Sigmoid colon (tissue), 4 donors: Measurements from ENCODE around the gene TEKT5.
A peak's percentile ranks its signal among the peaks of the same experiment; 100 is the strongest.

Experiments used
- CTCF ChIP-seq, 4 experiments: fragments of 450-650 bp in 3 of 4; fragments of 200-600 bp in 1 of 4; IDR thresholded peaks; one replicate each; pipeline ENCODE4 v1.5.1; 2016 to 2019; ENCODE audit warnings: antibody characterized with exemption in 4 of 4, mild to moderate bottlenecking in 3 of 4, moderate library complexity in 2 of 4
- POLR2AphosphoS5 ChIP-seq, 4 donors: sonication (generic); formaldehyde crosslinking; IDR thresholded peaks; one replicate each; pipeline ENCODE4 v1.6.1; 2017; ENCODE audit warnings: antibody characterized with exemption in 4 of 4

- TF ChIP-seq POLR2AphosphoS5 (IDR thresholded peaks at IDR 0.05) (no peak), CTCF (IDR thresholded peaks at IDR 0.05) (peak in 1 of 4 experiments; percentile 25)
These were observed 26.2 kb downstream of the TEKT5 start for GRCh38 chr16:10668322-10669045.
